Measurements from ENCODE around the gene SLC9A3. TPM values are rescaled to one million over a fixed set of nuclear protein-coding genes. Genes with fewer than 3 reads are reported as not detected.

The SLC9A3 gene
- 1.9 to 2.8 TPM (median 2.6 TPM) in 5 replicates for total RNA-seq (2022; extraction: Qiagen RNA extraction)

GRCh38 chr5:524234-524972 is at the start of gene SLC9A3:
Gene SLC9A3 (minus strand): TSS chr5:524449.

DNA sequence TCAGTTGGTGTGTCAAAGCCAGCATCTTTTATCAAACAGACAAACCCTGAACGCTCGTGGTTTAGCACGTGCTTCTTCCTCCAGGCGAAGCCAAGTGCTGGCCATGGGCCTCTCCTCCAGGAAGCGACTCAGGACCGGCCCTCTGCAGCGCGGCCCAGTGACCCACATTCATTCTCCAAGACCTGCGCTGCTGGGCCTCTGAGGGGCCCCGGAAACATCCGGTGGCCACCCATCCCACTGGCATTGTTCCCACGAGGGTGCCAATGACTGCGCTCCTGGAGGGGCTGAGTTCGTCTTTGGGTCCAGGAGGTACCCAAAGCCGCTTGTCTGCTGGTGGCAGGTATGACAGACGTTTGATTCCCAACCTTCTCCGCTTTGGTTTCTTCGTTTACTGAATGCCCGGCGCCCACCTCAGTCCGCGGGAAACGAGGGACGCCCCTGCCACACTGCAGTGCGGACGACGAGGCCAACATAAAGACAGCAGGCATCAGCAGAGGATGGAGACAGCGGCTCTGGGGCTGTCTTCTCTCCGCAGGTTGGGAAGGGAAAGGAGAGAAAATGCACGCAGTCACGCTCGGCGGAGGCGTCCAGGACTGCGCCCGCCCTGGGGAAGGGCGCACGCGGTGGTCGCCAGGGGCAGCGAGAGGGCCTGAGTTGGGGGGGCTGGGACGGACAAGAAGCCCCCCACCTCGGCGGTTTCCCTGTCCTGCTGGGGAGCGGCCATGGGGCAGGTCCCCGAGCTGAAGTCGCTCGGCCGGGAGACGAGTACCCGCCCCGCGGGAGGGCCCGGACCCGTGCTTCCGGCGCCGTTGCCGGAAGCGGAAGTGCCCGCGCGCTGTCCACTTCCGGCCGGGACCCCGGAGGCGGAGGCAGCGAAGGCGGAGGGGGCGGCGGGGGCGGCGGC is 81.7 kb downstream of the SLC9A3 start, which contains the start of gene EXOC3:
TSS of gene EXOC3 (plus strand) at position 842 of the 904 bp plus-strand sequence. CDS start 3,030 bp downstream, outside the sequence.

Other genes with a start within 250 kb of the SLC9A3 start
- gene AHRR, start 202.7 kb downstream of the SLC9A3 start, total RNA-seq (2022; extraction: Qiagen RNA extraction): 2.8 to 4.1 TPM (median 3.8 TPM) in 5 replicates
- gene EXOC3, start 81.3 kb downstream of the SLC9A3 start, total RNA-seq (2022; extraction: Qiagen RNA extraction): 28.2 to 33.3 TPM (median 31.5 TPM) in 5 replicates
- 7.6 to 10.9 TPM (median 10.3 TPM) in 5 replicates for gene CEP72, start 87.9 kb upstream of the SLC9A3 start, total RNA-seq (2022; extraction: Qiagen RNA extraction)
- 4.7 to 6.4 TPM (median 5.6 TPM) in 5 replicates for gene TPPP, start 168.9 kb upstream of the SLC9A3 start, total RNA-seq (2022; extraction: Qiagen RNA extraction)

Measured in A549 treated with CORT108297 at 1 μM for 4 hours (cell line).